H9 (cell line): ENCODE results near the gene NRG3. TPM values are rescaled to one million over a fixed set of nuclear protein-coding genes. Genes with fewer than 3 reads are reported as not detected.

ENCODE experiments used
- DNase-seq: peaks from one replicate; pipeline ENCODE4 v3.0.0-alpha.2; 2017
- H2AFZ ChIP-seq: one replicate; pipeline ENCODE4 v1.6.1; 2013; ENCODE audit warnings: mild to moderate bottlenecking, low read length, control low read depth, moderate library complexity
- H2AK5ac ChIP-seq: 2 replicates; pipeline ENCODE4 v1.6.1; 2013; ENCODE audit warnings: low read length, control low read depth, mixed read lengths; ENCODE audit not compliant: insufficient read length
- H2BK120ac ChIP-seq: one replicate; pipeline ENCODE4 v1.6.1; 2013; ENCODE audit warnings: low read depth, mild to moderate bottlenecking, low read length, control low read depth, inconsistent platforms; ENCODE audit not compliant: poor library complexity, severe bottlenecking
- H2BK12ac ChIP-seq: 2 replicates; pipeline ENCODE4 v1.6.1; 2013; ENCODE audit warnings: low read length, control low read depth, mixed read lengths, low read depth; ENCODE audit not compliant: insufficient read length
- H2BK15ac ChIP-seq: 2 replicates; pipeline ENCODE4 v1.6.1; 2013; ENCODE audit warnings: low read depth, low read length, control low read depth
- H2BK20ac ChIP-seq: one replicate; pipeline ENCODE4 v1.6.1; 2013; ENCODE audit warnings: low read depth, mild to moderate bottlenecking, low read length, control low read depth, inconsistent platforms; ENCODE audit not compliant: poor library complexity, severe bottlenecking
- H2BK5ac ChIP-seq: 2 replicates; pipeline ENCODE4 v1.6.1; 2013; ENCODE audit warnings: low read length, control low read depth, mixed read lengths; ENCODE audit not compliant: insufficient read length
- H3K14ac ChIP-seq: 2 replicates; pipeline ENCODE4 v1.6.1; 2013; ENCODE audit warnings: low read length, control low read depth; ENCODE audit not compliant: insufficient read depth
- H3K18ac ChIP-seq: 2 replicates; pipeline ENCODE4 v1.6.1; 2013; ENCODE audit warnings: low read depth, mild to moderate bottlenecking, mixed read lengths, low read length, control low read depth; ENCODE audit not compliant: insufficient read length
- H3K23ac ChIP-seq: 2 replicates; pipeline ENCODE4 v1.6.1; 2013; ENCODE audit warnings: low read length, control low read depth, mixed read lengths, low read depth; ENCODE audit not compliant: insufficient read length
- H3K23me2 ChIP-seq: 2 replicates; pipeline ENCODE4 v1.6.1; 2013; ENCODE audit warnings: low read depth, mild to moderate bottlenecking, mixed read lengths, low read length, control low read depth; ENCODE audit not compliant: insufficient read length, poor library complexity, severe bottlenecking
- H3K27ac ChIP-seq: 2 replicates; pipeline ENCODE4 v1.5.1; 2013; ENCODE audit warnings: low read length, control low read depth, mixed read lengths, low read depth; ENCODE audit not compliant: insufficient read length
- H3K27me3 ChIP-seq: 2 replicates; pipeline ENCODE4 v1.6.1; 2013; ENCODE audit warnings: low read length, control low read depth, inconsistent platforms; ENCODE audit not compliant: insufficient read depth
- H3K4ac ChIP-seq: 2 replicates; pipeline ENCODE4 v1.6.1; 2013; ENCODE audit warnings: low read depth, mild to moderate bottlenecking, control low read depth, inconsistent platforms, low read length, moderate library complexity
- H3K4me1 ChIP-seq: 2 replicates; pipeline ENCODE4 v1.6.1; 2013; ENCODE audit warnings: low read length, control low read depth, inconsistent platforms; ENCODE audit not compliant: insufficient read depth
- H3K4me2 ChIP-seq: 2 replicates; pipeline ENCODE4 v1.6.1; 2013; ENCODE audit warnings: low read length, control low read depth, mixed read lengths; ENCODE audit not compliant: insufficient read length, insufficient read depth
- H3K56ac ChIP-seq: 2 replicates; pipeline ENCODE4 v1.6.1; 2013; ENCODE audit warnings: low read depth, mild to moderate bottlenecking, mixed read lengths, low read length, control low read depth; ENCODE audit not compliant: insufficient read length
- H3K79me1 ChIP-seq: 2 replicates; pipeline ENCODE4 v1.6.1; 2013; ENCODE audit warnings: low read depth, mild to moderate bottlenecking, moderate library complexity, low read length, control low read depth, inconsistent platforms; ENCODE audit not compliant: insufficient read depth, poor library complexity, severe bottlenecking
- H3K79me2 ChIP-seq: 2 replicates; pipeline ENCODE4 v1.6.1; 2013; ENCODE audit warnings: low read length, control low read depth, inconsistent platforms; ENCODE audit not compliant: insufficient read depth
- H3K9ac ChIP-seq: 2 replicates; pipeline ENCODE4 v1.6.1; 2013; ENCODE audit warnings: low read length, control low read depth, mixed read lengths; ENCODE audit not compliant: insufficient read length; ENCODE audit errors: extremely low read depth
- H3K9me3 ChIP-seq: one replicate; pipeline ENCODE4 v1.6.1; 2013; ENCODE audit warnings: low read depth, low read length, inconsistent platforms; ENCODE audit not compliant: control insufficient read depth
- H3T11ph ChIP-seq: one replicate; pipeline ENCODE4 v1.6.1; 2013; ENCODE audit warnings: mild to moderate bottlenecking, low read length, control low read depth, inconsistent platforms
- H4K20me1 ChIP-seq: one replicate; pipeline ENCODE4 v1.6.1; 2013; ENCODE audit not compliant: control insufficient read depth, insufficient read length, insufficient read depth
- H4K5ac ChIP-seq: 2 replicates; pipeline ENCODE4 v1.6.1; 2013; ENCODE audit warnings: low read depth, mild to moderate bottlenecking, mixed read lengths, low read length, control low read depth; ENCODE audit not compliant: insufficient read length
- H4K8ac ChIP-seq: replicated peaks from 2 replicates; pipeline ENCODE4 v1.6.1; 2013; ENCODE audit warnings: low read length, control low read depth, mixed read lengths, low read depth; ENCODE audit not compliant: insufficient read length
- H4K91ac ChIP-seq: 2 replicates; pipeline ENCODE4 v1.6.1; 2013; ENCODE audit warnings: low read depth, mild to moderate bottlenecking, moderate library complexity, mixed read lengths, low read length, control low read depth; ENCODE audit not compliant: insufficient read length
- H3K27ac Mint-ChIP-seq, 3 experiments: 2 replicates in 2 of 3; 3 replicates in 1 of 3; pipeline ENCODE4 v1.8.0; 2020 to 2021; ENCODE audit warnings: mixed read lengths in 3 of 3, mild to moderate bottlenecking in 1 of 3, moderate library complexity in 1 of 3
- H3K27me3 Mint-ChIP-seq: 2 replicates; pipeline ENCODE4 v1.8.0; 2021; ENCODE audit warnings: low read depth, mild to moderate bottlenecking, moderate library complexity, mixed read lengths
- H3K36me3 Mint-ChIP-seq, 3 experiments: 2 replicates in 2 of 3; 3 replicates in 1 of 3; pipeline ENCODE4 v1.8.0; 2020 to 2021; ENCODE audit warnings: low read depth in 3 of 3, mixed read lengths in 3 of 3; ENCODE audit not compliant: insufficient read depth in 1 of 3
- H3K4me1 Mint-ChIP-seq, 2 experiments: 2 replicates each; pipeline ENCODE4 v1.8.0; 2020; ENCODE audit warnings: mixed read lengths in 2 of 2
- H3K4me3 Mint-ChIP-seq, 2 experiments: 2 replicates in 1 of 2; 3 replicates in 1 of 2; pipeline ENCODE4 v1.8.0; 2020 to 2021; ENCODE audit warnings: mild to moderate bottlenecking in 2 of 2, mixed read lengths in 2 of 2, moderate library complexity in 1 of 2
- H3K9me3 Mint-ChIP-seq, 2 experiments: 2 replicates in 1 of 2; 3 replicates in 1 of 2; pipeline ENCODE4 v1.8.0; 2020; ENCODE audit warnings: mild to moderate bottlenecking in 2 of 2, mixed read lengths in 2 of 2, moderate library complexity in 1 of 2
- CTCF ChIP-seq: fragments of 200-600 bp; sonication (generic); conservative IDR thresholded peaks from 3 replicates; pipeline ENCODE4 v1.8.0; 2021; ENCODE audit warnings: antibody characterized with exemption, mild to moderate bottlenecking
- WGBS: extraction: QIAGEN DNeasy Blood & Tissue Kit; methylation state at CpG from one replicate; pipeline ENCODE4 v1.1.7; 2013; ENCODE audit warnings: missing lambda C conversion rate, low lambda C conversion rate, mixed read lengths; ENCODE audit not compliant: insufficient read length; ENCODE audit errors: extremely low coverage; 5-methylcytosine and 5-hydroxymethylcytosine counted together
- total RNA-seq: library from RNA; stranded (reverse); gene quantifications from 2 replicates; pipeline ENCODE4 v1.2.1, GENCODE V29; 2021

The NRG3 gene
- total RNA-seq, 1 experiment from 2014 or later, result 1.6 TPM

- H3K9ac ChIP-seq, result no peak overlapping the region
- H3K27me3 Mint-ChIP-seq, result no peaks in the 10 kb centered on the region
- no peak overlapping the region for H3T11ph ChIP-seq
- H4K20me1 ChIP-seq, result no peaks in the 10 kb centered on the region
- H3K9me3 Mint-ChIP-seq, result no peaks in the 10 kb centered on the region
- H3K4me3 Mint-ChIP-seq, result no peak overlapping the region
- DNase-seq, result no peak
- H3K79me2 ChIP-seq, result no peaks in the 10 kb centered on the region
- H3K4ac ChIP-seq, result no peak overlapping the region
- H3K18ac ChIP-seq, result no peak overlapping the region
- no peaks in the 10 kb centered on the region for H3K23me2 ChIP-seq
- H2BK20ac ChIP-seq, result no peak overlapping the region
- no CpG with 5 or more reads among the region's 5 CpGs for WGBS
- TF ChIP-seq CTCF, result no peak
- no peak overlapping the region for H2AFZ ChIP-seq
- H2AK5ac ChIP-seq, result no peak overlapping the region
- H4K5ac ChIP-seq, result no peak overlapping the region
- H3K56ac ChIP-seq, result no peak overlapping the region
- no peak overlapping the region for H2BK15ac ChIP-seq
- H2BK5ac ChIP-seq, result no peak overlapping the region
- no peaks in the 10 kb centered on the region for H3K9me3 ChIP-seq
- H4K91ac ChIP-seq, result no peak overlapping the region
- no peak overlapping the region for H3K23ac ChIP-seq
- H3K4me1 ChIP-seq, result peaks cover 2% of the 10 kb centered on the region; the same call in 1 of the 2 replicates
- H3K79me1 ChIP-seq, result no peaks in the 10 kb centered on the region
- no peak overlapping the region for H3K27ac ChIP-seq
- no peak overlapping the region for H3K14ac ChIP-seq
- H2BK12ac ChIP-seq, result no peak overlapping the region
- H2BK120ac ChIP-seq, result no peak overlapping the region
- no peaks in the 10 kb centered on the region for H3K36me3 Mint-ChIP-seq
- H3K27me3 ChIP-seq, result no peaks in the 10 kb centered on the region
- no peak overlapping the region for H3K4me2 ChIP-seq
- peaks cover 16 to 27% of the 10 kb centered on the region in 2 experiments for H3K4me1 Mint-ChIP-seq
- H4K8ac ChIP-seq, result no peak overlapping the region
- H3K27ac Mint-ChIP-seq, result peak overlapping the region in 2 of 3 experiments; percentile 24 to 26; a peak in 2 of 7 replicates
Observed at GRCh38 chr10:81917666-81918065, 42.7 kb downstream of the NRG3 start.
